Parathyroid adenoma (tissue), 2 donors: ENCODE results near the gene AUP1.

Source experiments
- H2AFZ ChIP-seq: fragments of 300-600 bp; sonication (generic); one replicate; pipeline ENCODE4 v1.7.0; 2017; ENCODE audit warnings: antibody characterized with exemption, mild to moderate bottlenecking
- H3K27ac ChIP-seq: fragments of 300-600 bp; sonication (generic); one replicate; pipeline ENCODE4 v1.7.0; 2017
- H3K27me3 ChIP-seq: fragments of 300-600 bp; sonication (generic); one replicate; pipeline ENCODE4 v1.7.0; 2017; ENCODE audit warnings: low read length; ENCODE audit not compliant: control insufficient read depth, insufficient read depth
- H3K36me3 ChIP-seq: fragments of 300-600 bp; sonication (generic); one replicate; pipeline ENCODE4 v1.7.0; 2017; ENCODE audit warnings: low read length; ENCODE audit not compliant: control insufficient read depth, insufficient read depth
- H3K4me1 ChIP-seq: fragments of 300-600 bp; sonication (generic); one replicate; pipeline ENCODE4 v1.7.0; 2017; ENCODE audit warnings: control low read depth
- H3K4me2 ChIP-seq: fragments of 300-600 bp; sonication (generic); one replicate; pipeline ENCODE4 v1.7.0; 2017; ENCODE audit warnings: low read length
- H3K4me3 ChIP-seq: fragments of 300-600 bp; sonication (generic); one replicate; pipeline ENCODE4 v1.7.0; 2017; ENCODE audit warnings: low read depth, low read length
- H3K79me2 ChIP-seq: fragments of 300-600 bp; sonication (generic); one replicate; pipeline ENCODE4 v1.7.0; 2017; ENCODE audit warnings: control low read depth
- H3K9ac ChIP-seq: fragments of 300-600 bp; sonication (generic); one replicate; pipeline ENCODE4 v1.7.0; 2017; ENCODE audit warnings: mild to moderate bottlenecking
- H3K9me3 ChIP-seq: fragments of 300-600 bp; sonication (generic); one replicate; pipeline ENCODE4 v1.7.0; 2017; ENCODE audit warnings: low read length; ENCODE audit not compliant: control insufficient read depth
- TF ChIP-seq, protein P1 (sequence below): fragments of 300-600 bp; sonication (generic); IDR thresholded peaks from one replicate; pipeline ENCODE4 v1.7.0; 2017; ENCODE audit warnings: antibody characterized with exemption, mild to moderate bottlenecking
- donor health status: primary hyperparathyroidism.

The AUP1 gene

DNA sequence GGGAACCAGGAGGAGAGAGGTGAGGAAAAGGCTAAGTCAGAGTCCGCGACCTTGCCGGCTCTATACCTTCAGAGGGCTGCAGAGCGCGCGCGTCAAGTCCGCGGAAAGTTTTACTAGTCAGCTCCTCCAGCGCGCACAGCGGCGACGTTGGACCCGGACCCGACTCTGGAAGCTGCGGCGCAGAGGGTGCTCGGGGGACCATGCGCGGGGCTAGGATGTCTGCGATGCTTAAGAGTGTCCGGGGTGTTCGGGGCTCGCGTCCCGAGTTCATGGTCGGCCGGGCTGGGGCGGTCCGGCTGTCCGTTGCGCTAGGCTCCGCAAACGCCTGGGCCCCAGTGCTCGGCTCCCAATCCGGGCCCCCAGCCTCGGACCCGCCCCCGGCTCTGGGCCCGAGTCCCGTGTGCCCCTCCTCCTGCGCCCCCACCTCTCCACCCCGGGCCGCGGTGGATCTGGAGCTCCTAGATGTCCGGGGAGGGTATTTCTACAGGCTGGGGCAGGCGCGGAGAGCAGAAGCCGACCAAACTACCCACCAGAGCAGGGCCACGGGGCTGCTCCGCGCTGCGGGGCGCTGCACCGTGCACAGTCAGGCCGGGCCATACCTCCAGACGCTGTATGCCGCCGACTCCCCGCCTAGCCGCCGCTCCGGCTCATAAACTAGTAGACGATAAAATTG lies 30.1 kb downstream of the AUP1 start, which contains the start of gene LBX2:
Gene LBX2, minus strand, starts transcription at position 337 of the 673 bp plus-strand sequence. Its CDS starts 66 bp downstream, at position 271.
- H3K4me2 ChIP-seq: peak within 1 kb of the TSS; percentile 36
- H2AFZ ChIP-seq: peak within 1 kb of the TSS; percentile 35
- no peak within 1 kb of the TSS for H3K9ac ChIP-seq
- H3K27ac ChIP-seq: no peak within 1 kb of the TSS
- H3K4me3 ChIP-seq: no peak within 1 kb of the TSS
- TF ChIP-seq, protein P1, sequence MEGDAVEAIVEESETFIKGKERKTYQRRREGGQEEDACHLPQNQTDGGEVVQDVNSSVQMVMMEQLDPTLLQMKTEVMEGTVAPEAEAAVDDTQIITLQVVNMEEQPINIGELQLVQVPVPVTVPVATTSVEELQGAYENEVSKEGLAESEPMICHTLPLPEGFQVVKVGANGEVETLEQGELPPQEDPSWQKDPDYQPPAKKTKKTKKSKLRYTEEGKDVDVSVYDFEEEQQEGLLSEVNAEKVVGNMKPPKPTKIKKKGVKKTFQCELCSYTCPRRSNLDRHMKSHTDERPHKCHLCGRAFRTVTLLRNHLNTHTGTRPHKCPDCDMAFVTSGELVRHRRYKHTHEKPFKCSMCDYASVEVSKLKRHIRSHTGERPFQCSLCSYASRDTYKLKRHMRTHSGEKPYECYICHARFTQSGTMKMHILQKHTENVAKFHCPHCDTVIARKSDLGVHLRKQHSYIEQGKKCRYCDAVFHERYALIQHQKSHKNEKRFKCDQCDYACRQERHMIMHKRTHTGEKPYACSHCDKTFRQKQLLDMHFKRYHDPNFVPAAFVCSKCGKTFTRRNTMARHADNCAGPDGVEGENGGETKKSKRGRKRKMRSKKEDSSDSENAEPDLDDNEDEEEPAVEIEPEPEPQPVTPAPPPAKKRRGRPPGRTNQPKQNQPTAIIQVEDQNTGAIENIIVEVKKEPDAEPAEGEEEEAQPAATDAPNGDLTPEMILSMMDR: no peak
- H3K36me3 ChIP-seq: no peaks in the 10 kb centered on the region
- no peaks in the 10 kb centered on the region for H3K79me2 ChIP-seq
- no peaks in the 10 kb centered on the region for H3K9me3 ChIP-seq
- H3K4me1 ChIP-seq: peaks cover 10% of the 10 kb centered on the region
- H3K27me3 ChIP-seq: no peaks in the 10 kb centered on the region

DNA sequence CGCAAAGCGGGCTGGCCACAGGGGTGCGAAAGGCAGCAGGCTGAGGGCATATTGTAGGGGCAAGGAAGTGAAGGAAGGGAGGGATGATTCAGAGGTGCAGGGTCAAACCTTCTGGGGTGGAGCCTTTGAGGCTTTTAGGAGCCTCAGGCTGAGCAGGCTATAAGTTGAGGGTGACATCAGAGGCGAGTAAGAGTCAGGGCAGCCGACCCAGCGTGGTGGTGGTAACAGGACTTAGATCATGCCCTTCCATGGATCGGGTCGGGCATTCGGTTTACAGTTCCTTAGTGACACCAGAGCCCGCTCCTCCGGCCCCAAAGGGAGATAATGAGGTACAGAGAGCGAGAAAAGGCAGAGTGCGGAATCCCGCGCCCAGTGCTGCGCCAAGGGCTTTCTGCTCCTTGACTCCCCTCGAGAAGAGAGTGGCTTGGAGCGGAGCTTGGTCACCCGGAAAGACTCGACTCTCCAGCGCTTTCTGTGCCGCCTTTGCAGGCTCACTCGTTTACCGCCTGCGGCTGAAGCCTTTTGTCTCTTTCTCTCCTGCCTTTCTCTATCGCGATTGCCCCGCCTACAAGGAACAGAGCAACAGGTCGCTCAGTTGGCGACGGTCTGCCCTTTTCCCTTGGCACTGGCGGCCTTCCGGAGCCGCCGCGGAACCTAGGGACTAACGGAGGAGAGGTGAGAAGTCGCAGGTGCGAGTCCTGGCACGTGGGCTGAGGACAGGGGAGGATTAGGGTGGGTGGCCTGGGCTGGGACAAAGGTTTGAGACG lies 30.8 kb downstream of the AUP1 start:
- TF ChIP-seq, protein P1: no peak
- Histone ChIP-seq H3K9ac (no peak overlapping the region), H3K27ac (no peak overlapping the region), H2AFZ (no peak overlapping the region), H3K4me3 (no peak overlapping the region), H3K4me1 (peaks cover 10% of the 10 kb centered on the region), H3K36me3 (no peaks in the 10 kb centered on the region), H3K4me2 (peak overlapping the region; percentile 36), H3K27me3 (no peaks in the 10 kb centered on the region), H3K9me3 (no peaks in the 10 kb centered on the region), H3K79me2 (no peaks in the 10 kb centered on the region)

DNA sequence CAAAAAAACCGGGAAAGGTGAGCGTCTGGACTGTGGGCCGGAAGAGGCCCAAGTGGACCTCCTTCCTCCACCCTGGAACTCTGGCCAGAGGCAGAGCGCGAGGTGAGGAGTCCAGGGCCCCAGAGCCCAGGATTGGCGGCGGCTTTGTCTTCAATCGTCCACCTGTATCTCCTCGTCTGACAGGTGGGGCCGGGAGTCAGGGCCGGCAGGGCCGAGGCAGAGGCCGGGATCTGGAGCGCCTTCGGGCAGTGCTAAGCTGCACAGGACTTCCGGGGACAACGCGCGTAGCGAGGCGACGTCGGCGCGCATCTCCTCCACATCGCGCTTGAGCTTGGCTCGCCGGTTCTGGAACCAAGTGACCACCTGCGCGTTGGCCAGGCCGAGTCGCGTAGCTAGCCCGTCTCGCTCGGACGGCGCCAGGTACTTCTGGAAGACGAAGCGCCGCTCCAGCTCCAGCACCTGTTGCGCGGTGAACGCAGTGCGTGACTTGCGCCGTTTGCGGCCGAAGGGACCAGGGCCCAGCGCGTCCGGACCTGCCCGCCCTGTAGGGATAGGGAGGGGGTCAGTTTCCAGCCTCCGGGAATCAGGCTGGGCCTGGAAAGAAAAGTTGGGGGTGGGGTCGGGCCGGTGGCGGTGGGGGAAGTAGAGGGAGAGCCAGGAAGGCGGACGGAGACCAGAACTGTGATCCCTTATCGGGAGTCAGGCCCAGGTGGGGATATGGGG lies 31.6 kb downstream of the AUP1 start:
- no peak overlapping the region for H2AFZ ChIP-seq
- peak overlapping the region; percentile 7 for H3K4me2 ChIP-seq
- no peaks in the 10 kb centered on the region for H3K9me3 ChIP-seq
- no peak overlapping the region for H3K9ac ChIP-seq
- TF ChIP-seq, protein P1: no peak
- H3K79me2 ChIP-seq: no peaks in the 10 kb centered on the region
- no peaks in the 10 kb centered on the region for H3K36me3 ChIP-seq
- peaks cover 10% of the 10 kb centered on the region for H3K4me1 ChIP-seq
- H3K4me3 ChIP-seq: no peak overlapping the region
- H3K27ac ChIP-seq: no peak overlapping the region
- no peaks in the 10 kb centered on the region for H3K27me3 ChIP-seq

DNA sequence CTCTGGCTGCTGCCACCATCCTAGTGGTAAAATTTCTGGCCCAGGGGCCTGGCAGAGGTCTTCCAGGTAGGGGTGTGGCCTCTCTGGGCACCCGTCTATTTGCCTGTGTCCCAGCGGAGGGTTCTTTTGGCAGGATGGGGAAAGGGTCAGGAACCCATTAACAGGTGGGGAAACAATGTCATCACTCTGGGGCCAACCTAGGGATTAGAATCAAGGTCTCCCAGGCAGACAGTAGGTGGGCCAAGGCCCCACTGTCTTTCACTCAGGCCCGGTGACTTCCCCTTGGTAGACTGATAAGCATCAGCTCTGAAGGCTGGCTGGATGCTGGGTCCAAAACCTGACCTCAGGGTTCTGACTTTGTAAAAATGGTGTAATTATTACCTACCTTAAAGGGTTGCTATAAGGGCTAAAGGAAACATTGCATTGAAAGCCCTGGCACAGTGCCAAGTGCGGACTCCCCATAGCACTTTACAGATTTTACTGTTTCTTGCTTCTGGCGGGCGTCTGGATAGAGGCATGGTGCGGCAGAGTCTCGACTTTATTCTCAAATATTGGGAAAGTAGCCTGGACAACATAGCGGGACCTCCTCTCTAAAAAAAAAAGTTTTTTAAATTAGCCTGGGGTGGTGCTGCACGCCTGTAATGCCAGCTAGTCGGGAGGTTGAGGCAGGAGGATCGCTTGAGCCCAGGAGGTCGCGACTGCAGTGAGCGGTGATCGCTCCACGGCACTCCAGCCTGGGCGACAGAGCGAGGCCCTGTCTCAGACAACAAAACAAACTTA lies 32.3 kb downstream of the AUP1 start:
- H3K9me3 ChIP-seq: no peaks in the 10 kb centered on the region
- H3K79me2 ChIP-seq: no peaks in the 10 kb centered on the region
- H3K9ac ChIP-seq: no peak overlapping the region
- TF ChIP-seq, protein P1: no peak
- peaks cover 10% of the 10 kb centered on the region for H3K4me1 ChIP-seq
- no peak overlapping the region for H3K4me3 ChIP-seq
- no peak overlapping the region for H2AFZ ChIP-seq
- no peak overlapping the region for H3K27ac ChIP-seq
- no peaks in the 10 kb centered on the region for H3K27me3 ChIP-seq
- no peaks in the 10 kb centered on the region for H3K36me3 ChIP-seq
- H3K4me2 ChIP-seq: no peak overlapping the region
